ENCODE data around the gene SLC26A1.
"Not testable (repeated sequence)": the region's sequence is repeated elsewhere in the genome, so short reads cannot be mapped to it uniquely, and the experiment has no call there.

SLC26A1 gene

GRCh38 chr4:951594-952468, 41.4 kb downstream of the SLC26A1 start:
- DNase-seq, result no peak

- DNase-seq, result no peak
Measured at GRCh38 chr4:951186-951585, 42.0 kb downstream of the SLC26A1 start.

- DNase-seq, result no peak
Measured at GRCh38 chr4:950136-951020, 42.8 kb downstream of the SLC26A1 start.

- no peak for DNase-seq
Measured at GRCh38 chr4:949656-950055, 43.5 kb downstream of the SLC26A1 start.

GRCh38 chr4:948936-949300, 44.3 kb downstream of the SLC26A1 start:
- DNase-seq, result no peak

- no peak for DNase-seq
Measured at GRCh38 chr4:948101-948935, 44.9 kb downstream of the SLC26A1 start.

- DNase-seq, result no peak
Measured at GRCh38 chr4:947491-947971, 45.7 kb downstream of the SLC26A1 start.

GRCh38 chr4:946517-947471, 46.4 kb downstream of the SLC26A1 start:
- no peak for DNase-seq

- no peak for DNase-seq
Measured at GRCh38 chr4:946103-946450, 47.1 kb downstream of the SLC26A1 start.

GRCh38 chr4:945274-946102, 47.7 kb downstream of the SLC26A1 start:
- no peak for DNase-seq

GRCh38 chr4:939508-939907, 53.7 kb downstream of the SLC26A1 start:
- not testable (repeated sequence) for DNase-seq
